GM18867 (cell line): ENCODE data around the gene EIF3C.
"Not testable (repeated sequence)": the region's sequence is repeated elsewhere in the genome, so short reads cannot be mapped to it uniquely, and the experiment has no call there.

Source experiments
- ATAC-seq: cut with Tn5 transposase; IDR thresholded peaks from one replicate; pipeline ENCODE4 v1.9.1; 2021; ENCODE audit warnings: mild to moderate bottlenecking, moderate library complexity; ENCODE audit not compliant: unreplicated experiment

EIF3C gene

DNA sequence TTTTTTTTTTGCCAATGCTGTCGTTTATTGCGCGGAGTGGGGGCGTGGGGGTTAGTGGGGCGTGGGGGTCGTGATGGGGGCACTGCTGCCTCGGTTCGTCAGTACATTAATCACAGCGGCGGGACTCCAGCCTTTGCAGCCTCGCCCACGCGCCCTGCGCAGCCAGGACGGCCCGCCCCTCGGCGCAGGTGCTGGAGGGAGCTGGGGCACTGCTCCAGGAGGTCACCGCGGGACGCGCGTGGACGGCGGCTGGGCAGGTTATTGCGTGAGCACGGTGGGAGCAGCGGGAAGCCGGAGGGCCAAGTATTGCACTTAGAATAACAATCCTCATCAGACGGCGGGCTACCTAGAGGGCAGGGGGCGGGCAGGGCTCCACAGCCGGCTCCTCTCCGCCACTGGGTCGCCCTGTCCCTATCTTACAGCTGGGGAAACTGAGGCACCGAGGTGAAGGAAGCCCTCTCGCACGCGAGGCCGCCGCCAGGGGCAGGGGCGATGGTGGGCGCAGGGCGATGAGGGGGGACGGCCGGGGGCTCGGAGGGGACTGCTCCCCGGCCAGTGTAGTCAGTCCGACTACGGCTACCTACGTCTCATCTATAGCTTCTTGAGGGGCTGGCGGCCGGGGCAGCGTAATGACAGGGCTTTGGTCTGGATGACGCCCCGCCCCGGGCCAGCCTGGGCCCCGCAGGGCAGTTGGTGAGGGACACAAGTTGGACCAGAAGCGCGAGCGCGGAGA lies 35.5 kb downstream of the EIF3C start:
- not testable (repeated sequence) for ATAC-seq

GRCh38 chr16:28749997-28750465 lies 38.8 kb downstream of the EIF3C start:
- ATAC-seq: peak; percentile 95

GRCh38 chr16:28750469-28751067 lies 39.3 kb downstream of the EIF3C start:
- ATAC-seq: peak; percentile 52

DNA sequence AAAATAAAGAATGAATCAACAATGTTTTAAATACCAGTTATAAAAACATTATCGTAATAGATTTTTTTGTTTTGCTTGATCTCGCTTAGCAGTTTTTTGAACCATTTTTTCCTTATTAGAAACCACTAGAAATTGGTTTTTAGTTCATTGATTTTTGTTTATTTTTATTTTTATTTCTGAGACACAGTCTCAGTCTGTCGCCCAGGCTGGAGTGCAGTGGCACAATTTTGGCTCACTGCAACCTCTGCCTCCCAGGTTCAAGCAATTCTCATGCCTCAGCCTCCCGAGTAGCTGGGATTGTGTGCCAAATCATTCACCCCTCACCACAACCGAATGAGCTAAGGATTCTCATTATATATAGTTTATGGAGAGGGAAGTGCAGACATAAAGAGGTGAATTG lies 40.2 kb downstream of the EIF3C start, which contains the start of gene NPIPB9:
Gene NPIPB9, plus strand, starts transcription at position 301 of the 400 bp plus-strand sequence.
- not testable (repeated sequence) for ATAC-seq

DNA sequence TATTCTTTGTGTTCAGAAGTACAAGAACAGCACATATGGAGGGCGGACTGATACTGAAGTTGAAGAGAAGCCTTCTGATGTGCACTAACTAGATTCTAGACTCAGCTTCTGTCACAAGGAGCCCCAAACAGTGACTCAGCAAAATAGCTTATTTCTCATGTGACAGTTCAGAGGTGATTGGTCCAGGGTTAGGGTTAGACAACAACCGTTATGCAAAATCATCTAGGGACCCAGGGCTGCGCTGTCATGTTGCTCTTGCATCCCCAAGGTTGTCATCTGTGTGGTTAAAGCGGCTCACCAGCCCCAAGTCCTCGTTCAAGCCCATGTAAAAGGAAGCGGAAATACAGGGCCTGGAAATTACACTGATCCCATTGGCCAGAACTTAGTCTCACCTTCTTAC lies 70.4 kb downstream of the EIF3C start:
- ATAC-seq: not testable (repeated sequence)

GRCh38 chr16:28782357-28782756 lies 71.1 kb downstream of the EIF3C start:
- ATAC-seq: not testable (repeated sequence)
